ENCODE measurements around the gene HJV. TPM values are rescaled to one million over a fixed set of nuclear protein-coding genes. Genes with fewer than 3 reads are reported as not detected.
"Not testable (repeated sequence)": the region's sequence is repeated elsewhere in the genome, so short reads cannot be mapped to it uniquely, and the experiment has no call there.

HJV gene, protein sequence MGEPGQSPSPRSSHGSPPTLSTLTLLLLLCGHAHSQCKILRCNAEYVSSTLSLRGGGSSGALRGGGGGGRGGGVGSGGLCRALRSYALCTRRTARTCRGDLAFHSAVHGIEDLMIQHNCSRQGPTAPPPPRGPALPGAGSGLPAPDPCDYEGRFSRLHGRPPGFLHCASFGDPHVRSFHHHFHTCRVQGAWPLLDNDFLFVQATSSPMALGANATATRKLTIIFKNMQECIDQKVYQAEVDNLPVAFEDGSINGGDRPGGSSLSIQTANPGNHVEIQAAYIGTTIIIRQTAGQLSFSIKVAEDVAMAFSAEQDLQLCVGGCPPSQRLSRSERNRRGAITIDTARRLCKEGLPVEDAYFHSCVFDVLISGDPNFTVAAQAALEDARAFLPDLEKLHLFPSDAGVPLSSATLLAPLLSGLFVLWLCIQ
- polyA plus RNA-seq (2012; ENCODE audit: missing spikeins) = not detected

DNA sequence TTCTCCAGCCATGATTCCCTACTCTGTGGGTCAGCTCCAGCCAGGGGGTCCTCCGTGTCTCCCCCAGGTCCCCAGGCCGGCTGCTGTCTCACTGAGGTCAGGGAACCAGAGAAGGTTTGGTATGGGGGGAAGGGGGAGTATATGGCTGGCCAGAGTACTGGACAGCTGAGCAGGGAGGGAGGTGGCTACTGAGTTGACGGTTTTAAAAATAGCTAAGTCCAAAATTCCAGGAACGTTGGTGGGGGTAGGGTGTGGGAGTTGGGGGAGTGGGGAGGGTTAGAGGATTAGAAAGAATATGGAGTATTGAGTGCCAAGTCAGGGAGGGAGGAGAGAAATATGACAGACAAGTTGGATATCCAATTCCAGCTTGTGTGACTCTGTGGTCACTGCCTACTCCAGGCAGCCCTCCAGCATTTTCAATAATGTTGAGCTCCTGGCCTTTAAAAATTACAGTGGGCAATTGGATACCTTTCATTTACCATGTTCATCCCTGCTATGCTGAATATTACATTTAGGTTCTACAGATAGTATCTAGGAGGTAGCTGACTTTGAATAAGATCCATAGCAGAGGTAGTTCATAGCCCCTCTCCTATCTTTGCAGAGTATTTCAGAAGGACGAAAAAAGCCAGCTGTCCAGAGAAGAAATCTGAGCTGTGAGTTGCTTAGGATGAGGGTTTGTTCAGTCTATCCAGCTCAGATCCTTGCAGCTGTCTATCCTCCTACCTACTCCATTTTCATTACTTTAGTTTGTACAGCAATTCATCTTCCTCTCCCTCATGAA lies at the start of gene HJV:
Gene HJV, minus strand, starts transcription at position 114 of the 781 bp plus-strand sequence. CDS start 1,504 bp downstream, outside the sequence.
- TF ChIP-seq POLR2A (IDR thresholded peaks at IDR 0.05; ENCODE audit: low read depth, low read length) = no peak
- TF ChIP-seq POLR2AphosphoS5 (IDR thresholded peaks at IDR 0.05; ENCODE audit: low read depth, low read length) = no peak
- no peak for TF ChIP-seq TAF1 (IDR thresholded peaks at IDR 0.05; ENCODE audit: borderline replicate concordance, low read depth, low read length)
- DNase-seq (ENCODE audit: insufficient read length) = no peak
- no peak for FAIRE-seq

DNA sequence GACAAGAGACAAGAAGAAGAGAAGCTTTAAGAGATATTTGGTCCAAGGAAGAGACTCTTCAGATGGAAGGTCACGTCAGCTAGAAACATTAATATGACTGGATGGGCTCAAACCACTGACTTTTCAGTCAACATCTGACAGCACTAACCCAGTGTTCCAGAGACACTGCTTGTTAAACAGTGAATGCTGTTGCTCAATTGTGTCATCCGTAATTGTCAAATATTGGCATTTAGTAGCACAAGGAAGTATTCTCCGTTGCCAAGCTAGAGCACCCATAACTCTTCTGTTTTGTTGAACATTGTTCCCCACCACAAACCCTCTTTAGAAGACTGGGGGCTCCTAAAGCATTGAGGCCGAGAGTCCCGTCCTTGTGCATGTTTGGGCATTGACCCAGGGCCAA lies 37.6 kb upstream of the HJV start:
- DNase-seq (ENCODE audit: insufficient read length); FAIRE-seq: not testable (repeated sequence)

DNA sequence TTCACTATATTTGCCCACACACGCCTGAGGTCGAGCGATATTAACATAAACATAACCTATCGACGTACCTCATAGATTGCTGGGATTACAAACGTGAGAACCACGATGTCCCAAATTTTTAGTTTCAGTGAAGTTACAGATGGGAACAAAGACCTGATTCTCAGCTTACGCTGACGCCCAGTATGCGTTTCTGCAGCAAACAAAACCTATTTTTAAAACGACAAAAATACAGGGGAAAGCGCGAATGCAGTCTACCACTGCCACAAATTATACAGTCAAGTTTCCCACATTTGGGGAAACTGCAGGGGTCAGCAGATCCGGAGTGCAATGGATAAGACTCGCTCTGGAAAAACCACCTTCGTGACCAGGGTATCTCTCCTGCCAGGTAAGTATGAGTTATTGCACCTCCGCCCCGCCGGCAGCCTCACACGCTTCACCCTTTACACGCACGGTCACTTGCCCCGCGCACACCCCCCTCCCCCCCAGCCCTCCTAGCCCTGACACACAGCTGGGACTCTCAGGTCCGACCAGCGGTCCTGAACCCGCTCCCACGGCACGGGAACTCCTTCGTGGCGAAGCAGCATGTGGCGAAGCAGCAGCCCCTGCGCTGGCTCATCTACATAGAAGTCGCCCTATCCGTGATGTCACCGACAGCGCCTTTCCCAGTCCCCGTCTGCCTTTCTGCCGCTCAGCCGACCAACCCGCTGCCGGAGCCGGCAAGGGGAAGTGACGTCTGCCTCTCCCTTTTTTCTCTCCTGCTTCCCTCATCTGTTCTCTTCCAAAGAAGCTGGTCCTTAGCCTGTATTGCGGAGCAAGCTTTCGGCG lies 30.5 kb upstream of the HJV start:
- FAIRE-seq = peak; percentile 80
- peak; percentile 69 for DNase-seq (ENCODE audit: insufficient read length)
- TF ChIP-seq POLR2A (IDR thresholded peaks at IDR 0.05; ENCODE audit: low read depth, low read length) (peak; percentile 100), TAF1 (IDR thresholded peaks at IDR 0.05; ENCODE audit: borderline replicate concordance, low read depth, low read length) (peak; percentile 77), POLR2AphosphoS5 (IDR thresholded peaks at IDR 0.05; ENCODE audit: low read depth, low read length) (peak; percentile 100)

DNA sequence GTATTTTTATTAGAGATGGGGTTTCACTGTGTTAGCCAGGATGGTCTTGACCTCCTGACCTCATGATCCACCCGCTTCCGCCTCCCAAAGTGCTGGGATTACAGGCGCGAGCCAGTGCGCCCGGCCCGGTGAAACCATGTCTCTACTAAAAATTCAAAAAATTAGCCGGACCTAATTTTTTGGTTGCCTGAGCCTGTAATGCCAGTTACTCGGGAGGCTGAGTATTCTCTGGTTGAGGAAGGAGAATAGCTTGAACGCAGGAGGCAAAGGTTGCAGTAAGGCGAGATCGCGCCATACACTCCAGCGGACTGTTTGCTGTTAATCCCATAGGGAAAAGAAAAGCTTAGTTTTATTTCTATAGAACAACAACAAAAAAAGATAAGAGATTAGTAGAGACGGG lies 29.9 kb upstream of the HJV start:
- FAIRE-seq (no peak), DNase-seq (ENCODE audit: insufficient read length) (no peak)
- TF ChIP-seq TAF1 (IDR thresholded peaks at IDR 0.05; ENCODE audit: borderline replicate concordance, low read depth, low read length) (no peak), POLR2A (IDR thresholded peaks at IDR 0.05; ENCODE audit: low read depth, low read length) (no peak), POLR2AphosphoS5 (IDR thresholded peaks at IDR 0.05; ENCODE audit: low read depth, low read length) (no peak)

DNA sequence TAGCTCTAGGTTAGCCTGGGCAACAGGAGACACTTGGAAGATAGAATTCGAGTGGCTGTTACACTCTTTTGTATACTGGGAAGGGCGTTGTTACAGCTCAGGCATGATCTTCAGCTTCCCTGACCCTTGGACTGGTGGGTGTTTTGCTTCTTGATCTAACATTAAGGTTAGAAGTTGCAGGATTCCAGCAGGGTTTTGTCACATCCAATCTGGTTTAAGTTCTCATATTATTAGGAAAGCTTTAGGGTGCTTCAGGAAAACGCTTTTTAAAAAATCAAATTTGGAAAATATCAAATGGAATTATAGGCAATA lies 29.1 kb upstream of the HJV start:
- FAIRE-seq; DNase-seq (ENCODE audit: insufficient read length): not testable (repeated sequence)

DNA sequence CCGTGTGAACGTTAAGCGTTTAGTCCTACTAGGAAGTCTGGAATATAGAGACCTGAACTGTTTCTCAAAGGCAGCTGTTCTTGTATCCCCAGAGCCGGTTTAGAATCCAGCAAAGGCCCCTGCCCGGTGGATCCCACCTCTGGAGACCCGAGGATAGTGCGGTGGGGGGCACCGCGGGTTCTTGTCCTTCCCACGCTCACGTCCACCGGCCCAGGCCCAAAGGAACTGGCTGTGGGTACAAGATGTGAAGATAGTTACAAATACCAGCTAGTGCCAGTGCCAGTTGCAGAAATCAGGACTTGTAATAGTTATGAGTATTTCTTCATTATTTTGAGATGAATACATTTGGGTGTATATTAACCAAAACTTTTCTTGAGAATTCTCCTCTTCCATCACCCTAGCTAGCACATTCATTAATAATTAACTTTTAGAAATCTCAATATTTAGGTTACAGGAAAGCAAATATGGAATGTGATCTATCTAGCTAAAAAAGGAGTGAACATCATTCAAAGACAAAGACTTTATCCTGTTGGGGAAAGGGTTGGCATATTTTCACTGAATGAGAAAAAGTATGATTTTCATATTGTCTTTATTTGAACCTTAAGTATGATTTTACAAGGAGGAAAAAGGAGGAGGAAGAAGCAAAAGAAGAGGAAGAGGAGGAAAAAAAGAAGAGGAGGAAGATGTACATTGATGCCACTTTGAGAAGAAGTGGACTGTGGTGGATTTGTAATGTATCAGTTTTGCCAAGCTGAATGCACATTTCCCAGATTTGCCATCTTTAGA lies 28.5 kb upstream of the HJV start:
- FAIRE-seq; DNase-seq (ENCODE audit: insufficient read length): not testable (repeated sequence)

DNA sequence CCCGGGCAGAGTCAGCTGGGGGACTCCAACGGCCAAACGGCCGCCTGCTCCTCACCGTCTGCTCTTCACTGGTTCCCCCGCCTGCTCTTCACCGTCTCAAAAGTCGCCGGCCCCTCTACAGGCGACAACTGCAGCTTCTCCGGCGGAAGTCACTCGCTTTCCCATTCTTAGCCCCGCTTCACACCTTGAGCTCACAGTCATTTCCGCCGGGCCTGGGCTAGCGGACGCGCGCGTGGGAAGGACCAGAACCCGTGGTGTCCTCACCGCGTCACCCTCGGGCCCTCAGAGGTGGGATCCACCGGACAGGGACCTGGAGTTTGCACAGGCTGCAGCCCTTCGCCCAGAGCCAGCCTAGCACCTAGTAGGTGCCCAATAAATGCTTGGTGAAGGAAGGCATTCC lies 27.9 kb upstream of the HJV start:
- FAIRE-seq (no peak), DNase-seq (ENCODE audit: insufficient read length) (no peak)
- TF ChIP-seq POLR2A (IDR thresholded peaks at IDR 0.05; ENCODE audit: low read depth, low read length) = no peak

DNA sequence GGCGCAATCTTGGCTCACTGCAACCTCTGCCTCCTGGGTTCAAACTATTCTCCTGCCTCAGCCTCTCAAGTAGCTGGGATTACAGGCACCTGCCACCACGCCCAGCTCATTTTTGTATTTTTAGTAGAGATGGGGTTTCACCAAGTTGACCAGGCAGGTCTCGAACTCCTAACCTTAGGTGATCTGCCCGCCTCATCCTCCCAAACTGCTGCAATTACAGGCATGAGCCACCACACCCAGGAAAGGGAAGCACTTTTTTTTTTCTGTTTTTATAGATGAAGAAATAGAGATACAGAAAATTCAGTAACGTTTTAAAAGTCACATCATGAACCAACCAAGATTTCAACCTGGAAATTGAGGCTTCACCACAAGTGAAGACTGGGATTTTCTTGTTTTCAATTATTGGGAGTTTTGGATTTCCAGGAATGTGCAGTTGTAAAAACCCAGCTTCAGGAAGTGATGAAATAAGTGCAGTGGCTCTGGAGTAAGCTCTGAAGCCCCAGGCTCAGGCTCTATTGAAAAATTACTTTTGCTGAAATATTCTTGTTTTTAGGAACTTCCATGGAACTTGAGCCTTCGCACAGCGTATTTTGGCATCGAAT lies 27.1 kb upstream of the HJV start:
- FAIRE-seq = not testable (repeated sequence)

DNA sequence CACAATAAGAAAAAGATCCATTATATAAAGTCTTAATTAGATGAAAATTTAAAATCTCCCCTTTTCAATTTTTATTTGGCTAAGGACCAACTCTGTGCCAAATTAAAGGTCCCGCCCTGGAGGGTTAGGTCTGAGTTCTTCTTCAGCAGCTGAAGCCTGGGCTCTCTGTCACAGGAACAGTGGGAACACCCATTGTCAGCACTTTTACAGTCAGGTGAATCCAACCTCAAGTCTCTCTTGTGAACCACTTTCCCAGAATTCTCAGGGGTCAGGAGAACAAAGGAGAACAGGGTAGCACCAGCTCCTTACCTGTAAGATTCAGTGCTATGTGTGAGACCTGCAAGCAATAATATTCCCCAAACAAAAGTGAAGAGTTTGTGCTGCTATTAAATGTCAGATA lies 25.1 kb upstream of the HJV start:
- DNase-seq (ENCODE audit: insufficient read length) (no peak), FAIRE-seq (no peak)
- TF ChIP-seq POLR2AphosphoS5 (IDR thresholded peaks at IDR 0.05; ENCODE audit: low read depth, low read length) = no peak
- TF ChIP-seq POLR2A (IDR thresholded peaks at IDR 0.05; ENCODE audit: low read depth, low read length) = no peak
- TF ChIP-seq TAF1 (IDR thresholded peaks at IDR 0.05; ENCODE audit: borderline replicate concordance, low read depth, low read length) = no peak

More for the DNA sequence above, 27.1 kb upstream of the HJV start:
- not testable (repeated sequence) for DNase-seq (ENCODE audit: insufficient read length)

DNA sequence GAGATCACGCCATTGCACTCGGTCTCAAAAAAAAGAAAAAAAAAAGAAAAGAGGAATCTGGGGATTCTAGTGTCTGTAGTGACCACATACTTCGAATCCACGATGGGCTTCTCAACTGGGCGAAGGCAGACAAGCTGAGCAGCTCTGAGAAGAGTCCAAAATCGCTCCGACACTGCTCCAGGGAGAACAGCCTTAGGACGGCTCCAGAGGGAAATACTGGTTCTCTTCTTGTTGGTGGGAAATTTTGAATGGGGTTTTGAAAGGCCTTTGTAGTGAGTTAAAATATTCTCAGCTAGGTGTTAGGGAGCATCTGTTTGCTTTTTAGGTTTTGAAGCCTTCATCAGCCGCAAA lies 18.3 kb upstream of the HJV start:
- TF ChIP-seq POLR2AphosphoS5 (IDR thresholded peaks at IDR 0.05; ENCODE audit: low read depth, low read length) (no peak), TAF1 (IDR thresholded peaks at IDR 0.05; ENCODE audit: borderline replicate concordance, low read depth, low read length) (no peak), POLR2A (IDR thresholded peaks at IDR 0.05; ENCODE audit: low read depth, low read length) (no peak)
- DNase-seq (ENCODE audit: insufficient read length) (no peak), FAIRE-seq (no peak)

DNA sequence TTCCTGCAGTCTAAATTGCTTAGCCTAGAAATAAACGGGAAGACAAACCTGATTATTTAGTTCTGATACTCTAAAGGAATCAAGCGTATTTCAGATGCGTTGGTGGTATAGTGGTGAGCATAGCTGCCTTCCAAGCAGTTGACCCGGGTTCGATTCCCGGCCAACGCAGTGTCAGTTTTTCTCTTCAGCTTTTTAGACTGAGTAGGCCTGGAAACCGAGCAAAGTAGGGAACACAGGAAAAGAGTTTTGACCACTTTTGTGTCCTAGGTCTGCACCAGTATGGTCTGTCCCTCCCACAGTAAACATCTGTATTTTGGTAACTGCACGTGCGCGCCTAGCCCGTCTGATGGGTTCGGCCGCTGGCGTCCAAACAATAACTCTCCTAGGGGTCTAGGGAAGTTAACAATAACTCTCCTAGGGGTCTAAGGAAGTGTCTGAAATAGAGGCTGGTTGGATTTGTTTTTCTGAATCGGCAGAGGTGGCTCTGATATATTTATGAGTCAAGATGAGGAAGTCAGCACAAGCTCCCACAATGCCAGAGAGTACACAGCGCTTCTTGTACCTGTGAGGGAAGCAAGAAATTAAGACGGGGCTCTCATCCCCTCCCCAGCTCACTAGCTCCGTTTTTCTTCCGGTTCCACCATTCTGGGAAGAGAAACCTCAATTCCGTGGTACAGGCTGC lies 15.6 kb upstream of the HJV start:
- FAIRE-seq (no peak), DNase-seq (ENCODE audit: insufficient read length) (peak; percentile 24)
- TF ChIP-seq POLR2A (IDR thresholded peaks at IDR 0.05; ENCODE audit: low read depth, low read length) (no peak), TAF1 (IDR thresholded peaks at IDR 0.05; ENCODE audit: borderline replicate concordance, low read depth, low read length) (no peak), POLR2AphosphoS5 (IDR thresholded peaks at IDR 0.05; ENCODE audit: low read depth, low read length) (no peak)
